ENCODE data around the gene CLCN7. TPM values are rescaled to one million over a fixed set of nuclear protein-coding genes. Genes with fewer than 3 reads are reported as not detected.

Gene CLCN7
- total RNA-seq, 1 donor = 134 TPM

DNA sequence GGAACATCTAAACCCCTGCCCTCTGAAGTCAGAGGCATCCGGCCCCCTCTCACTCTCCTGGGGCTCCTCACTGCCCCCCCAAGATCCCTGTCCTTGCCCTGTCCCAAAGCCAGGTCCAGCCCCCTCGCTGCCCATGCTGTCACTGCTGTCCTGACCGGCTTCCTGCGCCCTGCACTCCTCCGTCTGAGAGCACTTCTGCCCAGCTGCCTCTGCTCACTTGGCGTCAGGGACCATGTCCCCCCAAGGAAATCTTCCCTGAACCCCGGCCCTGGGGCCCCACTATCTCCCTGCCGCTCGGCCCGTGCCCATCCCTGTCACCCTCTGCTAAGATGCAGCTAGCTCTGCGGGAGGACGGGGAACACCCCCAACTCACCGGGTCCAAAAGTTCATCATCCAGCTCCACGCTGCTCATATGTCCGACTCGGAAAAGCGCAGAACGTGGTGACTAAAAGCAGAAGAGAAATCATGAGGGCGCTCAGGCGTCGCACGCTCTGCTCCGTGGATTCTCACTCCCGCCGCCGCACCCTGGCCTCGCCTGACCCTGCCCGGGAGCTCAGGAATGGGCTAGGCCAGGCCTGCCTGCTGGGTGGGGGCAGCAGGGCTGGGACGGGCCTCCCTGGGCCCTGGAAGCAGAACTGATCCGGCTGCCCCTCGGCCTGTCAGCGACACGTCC is 9.8 kb downstream of the CLCN7 start:
- no peak for DNase-seq (ENCODE audit: low read depth in 2 of 3, low spot score in 2 of 3)

DNA sequence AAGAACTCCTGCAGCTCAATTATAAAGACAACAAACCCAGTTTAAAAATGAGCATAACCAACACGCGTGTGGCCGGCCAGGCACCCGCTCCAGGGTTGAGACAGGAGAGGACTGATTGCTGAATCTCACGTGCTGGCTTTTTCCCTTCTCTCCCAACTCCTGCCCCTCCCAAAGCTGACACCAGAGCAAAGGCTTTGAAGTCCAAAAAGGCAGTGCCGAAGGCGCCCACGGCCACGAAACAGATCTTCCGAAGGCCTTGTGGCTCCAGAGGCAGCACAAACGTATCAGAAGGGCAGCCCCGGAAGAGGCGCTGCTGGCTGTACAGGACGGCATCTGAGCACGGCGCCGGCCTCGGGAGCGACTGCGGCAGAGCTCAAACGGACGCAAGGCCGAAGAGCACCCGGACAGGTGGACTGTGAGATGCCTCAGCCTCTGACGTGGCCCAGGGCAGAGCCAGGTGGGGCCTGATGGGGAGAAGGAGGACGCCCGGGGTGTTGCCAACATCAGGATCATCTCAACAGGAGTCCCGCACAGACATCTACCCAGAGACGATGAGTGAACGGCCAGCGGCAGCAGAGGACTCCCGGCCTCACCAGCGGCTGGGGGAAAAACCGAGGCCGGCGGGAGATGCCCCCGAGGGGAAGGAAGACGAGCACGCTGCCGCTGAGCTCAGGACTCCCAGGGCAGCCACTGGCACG is 10.5 kb downstream of the CLCN7 start:
- no peak for DNase-seq (ENCODE audit: low read depth in 2 of 3, low spot score in 2 of 3)

DNA sequence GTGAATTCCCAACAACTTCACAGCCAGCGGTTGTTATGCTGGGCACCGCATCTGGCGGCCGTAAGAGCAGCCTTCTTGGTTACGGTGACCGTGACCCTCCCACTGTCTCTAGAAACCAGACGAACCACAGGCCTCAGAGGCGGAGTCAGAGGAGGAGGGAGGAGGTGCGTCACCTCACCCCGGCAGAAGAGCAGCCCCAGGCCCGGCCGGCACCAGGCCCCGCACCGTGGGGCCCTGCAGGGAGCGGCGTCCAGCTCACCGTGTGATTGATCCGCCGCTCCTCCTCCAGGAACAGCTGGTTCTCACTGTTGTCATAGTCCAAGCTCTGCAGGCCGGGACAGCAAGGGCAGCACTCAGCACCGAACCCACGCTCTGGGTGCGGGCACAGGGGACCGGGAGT is 13.7 kb downstream of the CLCN7 start:
- no peak for DNase-seq (ENCODE audit: low read depth in 2 of 3, low spot score in 2 of 3)

DNA sequence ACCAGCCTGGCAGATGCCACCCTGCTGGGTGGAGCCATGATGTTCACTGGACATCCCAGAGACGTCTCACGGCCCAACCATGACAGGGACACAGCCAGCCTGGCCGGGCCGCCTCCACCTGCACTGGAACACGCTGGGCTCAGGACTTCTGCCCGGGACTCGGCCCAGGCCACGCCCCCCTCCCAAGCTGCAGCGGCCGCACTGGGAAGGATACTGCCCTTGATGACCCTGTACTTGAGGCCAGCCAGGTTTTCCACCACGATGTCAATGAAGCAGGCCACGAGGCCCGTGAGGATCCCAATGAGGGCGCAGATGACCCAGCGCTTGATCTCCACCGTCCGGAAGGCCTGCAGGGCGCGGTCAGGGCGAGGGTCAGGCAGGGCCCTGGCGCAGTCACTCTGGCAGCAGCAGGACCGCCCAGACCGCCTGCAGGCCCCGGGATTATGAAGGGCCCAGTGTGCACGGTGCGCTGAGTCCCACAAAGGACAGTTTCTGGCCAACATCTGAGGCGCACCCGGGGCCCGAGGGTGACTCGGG is 14.2 kb downstream of the CLCN7 start:
- no peak for DNase-seq (ENCODE audit: low read depth in 2 of 3, low spot score in 2 of 3)

DNA sequence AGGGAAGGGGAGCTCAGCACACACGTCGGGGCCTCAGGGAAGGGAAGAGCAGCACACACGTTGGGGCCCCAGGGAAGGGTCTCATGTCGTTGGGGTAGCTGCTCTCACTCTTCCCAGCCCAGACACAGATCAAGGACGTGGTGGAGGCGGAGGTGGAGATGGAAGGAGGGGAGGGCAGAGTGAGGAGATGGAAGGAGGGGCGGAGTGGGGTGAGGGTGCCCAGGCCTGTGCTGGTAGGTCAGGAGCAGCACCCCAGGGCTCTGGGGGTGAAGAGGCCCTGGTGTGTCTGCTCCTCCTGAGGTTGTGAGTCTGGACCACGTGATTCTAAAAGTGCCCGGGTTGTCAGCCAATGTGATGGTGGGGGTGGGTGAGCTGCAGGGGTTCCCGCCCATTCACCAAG is 14.9 kb downstream of the CLCN7 start:
- no peak for DNase-seq (ENCODE audit: low read depth in 2 of 3, low spot score in 2 of 3)

DNA sequence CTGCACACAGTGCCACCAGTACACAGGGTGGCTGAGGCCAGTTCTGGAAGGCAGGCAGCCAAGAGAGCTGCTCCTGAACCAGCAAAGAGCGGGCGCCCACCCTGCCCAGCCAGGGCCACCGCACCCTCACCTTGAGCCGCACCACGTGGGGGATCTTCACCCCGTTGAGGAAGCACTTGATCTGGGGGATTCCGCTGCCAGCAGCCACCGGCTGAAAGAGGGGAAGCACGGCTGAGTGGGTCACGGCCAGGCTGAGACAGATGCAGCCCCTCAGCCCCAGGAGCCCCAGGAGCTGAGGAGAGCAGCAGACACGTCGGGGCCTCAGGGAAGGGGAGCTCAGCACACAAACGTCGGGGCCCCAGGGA is 15.9 kb downstream of the CLCN7 start:
- DNase-seq (ENCODE audit: low read depth in 2 of 3, low spot score in 2 of 3) = peak in 2 of 3 donors; percentile 44 to 52

DNA sequence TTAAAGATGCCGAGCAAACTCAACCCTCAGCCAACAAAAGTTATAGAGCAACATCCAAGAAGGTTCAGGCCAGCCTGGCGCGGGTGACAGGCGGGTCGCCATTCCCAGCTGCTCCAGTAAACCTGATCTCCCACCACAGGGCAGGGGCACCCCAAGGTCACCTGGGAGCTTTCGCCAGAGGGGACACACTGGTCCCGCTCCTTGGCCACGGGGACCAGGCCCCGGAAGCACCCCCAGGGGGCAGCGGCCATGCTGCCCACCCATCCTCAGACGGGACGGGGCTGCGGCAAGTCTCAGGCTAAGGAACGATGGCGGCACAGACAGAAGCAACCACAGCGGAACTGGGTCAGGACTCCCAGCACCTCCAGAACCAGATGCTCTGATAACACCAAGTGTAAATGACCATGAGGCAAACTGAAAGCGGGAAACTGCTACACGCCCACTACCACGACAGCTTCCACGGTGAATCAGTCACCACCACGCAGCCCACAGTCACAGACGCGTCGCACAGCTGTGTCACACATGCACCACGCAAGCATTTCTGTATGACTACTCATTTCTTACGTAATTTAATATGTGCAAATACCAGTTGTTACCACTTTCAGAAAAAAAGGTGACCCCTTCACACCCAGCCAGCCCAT is 16.4 kb downstream of the CLCN7 start:
- no peak for DNase-seq (ENCODE audit: low read depth in 2 of 3, low spot score in 2 of 3)

DNA sequence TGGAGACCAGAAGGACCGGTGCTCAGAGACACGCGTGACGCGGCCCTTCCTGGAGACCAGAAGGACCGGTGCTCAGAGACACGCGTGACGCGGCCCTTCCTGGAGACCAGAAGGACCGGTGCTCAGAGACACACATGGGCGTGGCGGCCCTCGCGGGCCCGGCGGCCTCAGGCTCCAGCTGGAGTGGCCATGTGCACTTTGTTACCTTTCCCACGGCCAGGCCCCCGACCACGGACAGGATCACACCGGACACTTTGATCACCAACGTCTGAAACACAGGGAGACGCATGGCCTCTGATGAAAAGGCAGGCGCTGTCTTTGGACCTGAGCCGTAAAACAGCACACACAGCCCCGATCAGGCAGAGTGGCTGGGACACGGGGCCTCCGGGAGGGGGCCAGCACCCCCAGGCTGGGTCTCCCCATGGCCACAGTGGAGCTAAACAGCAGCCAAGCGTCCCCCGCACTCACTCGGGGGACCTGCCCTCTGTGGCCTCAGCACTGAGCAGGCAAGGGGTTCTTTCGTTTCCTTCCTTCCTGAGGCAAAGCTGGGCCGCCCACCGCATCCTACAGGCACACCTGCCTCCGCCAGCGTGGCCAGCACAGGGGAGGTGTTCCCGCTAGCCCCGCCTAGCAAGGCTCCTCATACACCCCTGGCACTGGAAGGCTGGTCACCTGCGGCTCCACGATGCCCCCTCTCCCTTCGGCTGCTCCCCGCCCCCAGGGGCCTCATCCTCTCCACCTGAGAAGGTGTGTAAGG is 17.2 kb downstream of the CLCN7 start:
- peak in 1 of 3 donors; percentile 63 for DNase-seq (ENCODE audit: low read depth in 2 of 3, low spot score in 2 of 3)

DNA sequence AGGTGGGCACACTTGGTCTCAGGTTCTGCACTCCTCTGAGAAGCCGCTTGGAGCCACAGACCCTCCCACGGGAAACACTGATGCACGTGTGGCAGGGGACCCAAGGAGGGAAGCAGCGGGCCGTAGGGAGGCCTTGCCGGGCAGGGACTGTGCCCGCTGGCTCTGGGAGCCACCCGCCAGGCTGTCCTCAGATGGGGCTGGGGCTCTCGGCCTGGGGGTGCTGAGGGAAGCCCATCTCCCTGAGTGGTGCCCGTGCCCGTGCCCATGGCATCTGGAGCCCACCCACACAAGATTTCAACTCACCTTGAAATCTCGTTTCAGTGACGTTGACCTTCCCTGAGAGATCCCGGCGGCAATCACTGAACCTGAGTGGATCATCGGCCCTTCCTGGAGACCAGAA is 17.9 kb downstream of the CLCN7 start:
- no peak for DNase-seq (ENCODE audit: low read depth in 2 of 3, low spot score in 2 of 3)

DNA sequence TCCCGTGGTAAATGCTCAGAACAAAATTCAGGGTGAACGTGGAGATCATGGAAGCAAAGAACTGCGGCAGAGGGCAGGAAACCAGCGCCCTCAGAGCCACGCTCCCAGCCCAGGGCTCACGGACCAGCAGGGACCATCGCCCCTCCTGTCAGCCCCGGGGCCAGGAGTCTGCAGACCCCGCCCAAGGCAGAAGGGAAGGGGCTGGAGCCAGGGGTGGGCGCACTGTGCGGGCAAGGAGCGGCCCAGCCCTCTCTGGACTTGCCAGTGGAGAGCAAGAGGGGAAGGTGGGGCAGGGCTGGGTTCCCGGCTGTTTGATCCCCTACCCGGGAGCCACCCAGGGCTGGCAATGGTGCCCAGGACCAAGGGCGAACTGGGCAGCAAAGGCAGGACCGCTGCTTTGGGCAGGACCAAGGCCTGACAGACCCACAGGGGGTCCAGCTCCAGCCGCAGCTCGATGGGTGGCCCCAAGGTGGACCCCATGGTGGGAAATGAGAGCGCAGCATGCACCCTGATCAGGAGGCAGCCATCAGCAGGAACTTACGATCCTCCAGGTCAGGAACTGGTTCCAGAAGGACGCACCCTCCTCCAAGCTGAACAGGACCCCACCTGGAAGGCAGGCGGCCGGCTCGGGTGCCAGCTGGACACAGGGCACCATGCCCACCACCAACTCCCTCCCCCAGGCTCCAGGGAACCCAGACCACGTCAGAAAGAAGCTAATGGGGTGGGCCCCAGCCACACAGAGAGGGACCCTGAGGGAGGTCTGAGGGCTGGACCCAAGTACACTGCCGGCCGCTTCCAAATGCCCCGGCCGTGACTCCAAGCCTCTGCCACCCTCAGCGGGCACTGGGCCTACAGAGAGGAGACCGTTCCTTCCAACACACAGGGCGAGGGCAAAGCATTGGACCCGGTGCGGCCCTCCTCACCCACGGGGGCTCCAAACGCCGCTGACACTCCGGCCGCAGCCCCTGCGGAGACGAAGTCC is 19.3 kb downstream of the CLCN7 start:
- DNase-seq (ENCODE audit: low read depth in 2 of 3, low spot score in 2 of 3) = no peak

DNA sequence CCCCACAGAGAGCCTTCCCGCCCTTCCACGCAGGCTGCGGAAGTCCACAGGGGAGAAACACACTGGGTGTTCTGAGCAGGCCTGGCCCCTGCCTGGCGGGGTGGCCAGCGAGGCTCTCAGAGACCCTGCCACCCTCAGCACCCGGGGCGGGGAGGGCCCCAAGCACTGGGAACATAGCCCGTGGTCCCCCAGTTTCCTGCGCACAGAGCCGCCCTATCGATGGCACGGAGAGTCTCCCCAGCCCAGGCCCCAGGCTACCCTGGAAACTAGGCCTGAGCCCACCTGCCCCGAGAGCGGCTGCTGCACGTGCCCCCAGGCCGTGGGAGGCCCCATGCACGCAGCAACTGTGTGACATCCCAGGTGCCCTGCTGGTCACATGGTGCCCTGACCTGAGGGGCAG is 20.3 kb downstream of the CLCN7 start:
- no peak for DNase-seq (ENCODE audit: low read depth in 2 of 3, low spot score in 2 of 3)

DNA sequence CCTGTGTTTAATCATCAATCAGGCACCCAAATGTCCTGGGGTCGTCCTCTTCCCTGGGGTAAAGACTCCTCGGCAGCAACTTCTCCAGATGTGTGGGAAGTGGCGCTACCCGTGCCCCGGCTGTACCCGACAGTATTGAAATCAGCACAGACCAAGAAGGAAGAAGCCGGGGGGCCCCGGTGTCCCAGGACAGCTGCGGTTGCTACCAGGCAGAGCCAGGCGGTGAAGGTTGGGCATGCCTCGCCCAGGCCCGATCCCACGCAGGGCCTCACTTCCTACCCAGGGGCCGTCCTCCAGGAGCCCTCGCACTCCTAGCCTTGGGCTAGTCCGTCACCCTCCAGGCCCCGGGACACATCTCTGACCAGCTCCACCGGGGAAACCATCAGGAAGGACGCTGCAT is 21.5 kb downstream of the CLCN7 start:
- no peak for DNase-seq (ENCODE audit: low read depth in 2 of 3, low spot score in 2 of 3)

DNA sequence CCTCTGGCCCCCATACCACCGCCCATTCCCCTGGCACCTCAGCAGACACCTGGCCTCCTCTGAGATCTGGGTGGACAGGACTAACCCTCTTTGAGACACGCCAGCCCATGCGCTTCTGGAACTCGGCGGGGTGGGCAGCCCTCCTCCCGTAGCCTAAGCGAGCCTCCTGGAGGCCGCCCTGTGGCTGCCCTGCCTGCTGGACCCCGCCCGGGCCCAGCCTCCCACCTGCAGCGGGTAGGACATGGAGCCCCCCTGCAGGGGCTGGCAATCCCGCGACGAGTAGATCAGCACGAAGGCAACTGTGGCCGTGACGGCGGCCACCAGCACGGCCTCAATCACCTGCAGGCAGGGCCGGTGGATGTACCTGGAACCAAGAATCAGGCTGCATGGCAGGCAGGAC is 22.3 kb downstream of the CLCN7 start:
- no peak for DNase-seq (ENCODE audit: low read depth in 2 of 3, low spot score in 2 of 3)

DNA sequence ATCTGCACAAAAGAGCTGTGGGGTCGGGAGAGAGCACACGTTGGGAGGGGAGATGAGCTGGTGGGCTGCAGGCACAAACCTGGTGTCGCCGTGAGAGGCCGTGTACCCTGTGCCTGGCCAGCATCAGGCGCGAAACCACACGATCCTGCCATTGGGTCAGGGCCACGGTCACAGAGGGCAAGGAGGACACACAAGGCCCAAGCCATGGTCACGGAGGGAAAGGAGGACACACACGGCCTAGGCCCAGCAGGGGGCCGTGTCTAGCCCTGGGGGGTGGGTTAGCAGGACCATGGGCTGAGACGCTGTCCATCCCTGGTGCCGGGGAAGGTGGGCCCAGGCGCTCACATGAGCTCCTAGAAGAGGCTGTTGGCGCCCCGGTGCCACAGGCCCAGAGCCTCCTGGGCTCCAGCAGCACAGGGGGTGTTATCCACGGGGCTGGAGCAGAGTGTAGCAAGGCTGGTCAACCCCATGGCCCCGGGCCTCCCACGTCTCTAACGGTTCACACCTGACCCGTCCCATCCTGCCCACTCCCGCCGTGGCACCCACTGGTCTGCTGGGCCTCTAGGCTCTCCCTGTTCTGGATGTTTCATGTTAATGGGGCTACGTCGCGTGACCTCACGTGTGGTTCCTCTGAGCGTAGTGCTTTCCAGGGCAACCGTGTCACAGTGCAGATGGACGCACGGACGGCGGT is 23.0 kb downstream of the CLCN7 start:
- no peak for DNase-seq (ENCODE audit: low read depth in 2 of 3, low spot score in 2 of 3)

DNA sequence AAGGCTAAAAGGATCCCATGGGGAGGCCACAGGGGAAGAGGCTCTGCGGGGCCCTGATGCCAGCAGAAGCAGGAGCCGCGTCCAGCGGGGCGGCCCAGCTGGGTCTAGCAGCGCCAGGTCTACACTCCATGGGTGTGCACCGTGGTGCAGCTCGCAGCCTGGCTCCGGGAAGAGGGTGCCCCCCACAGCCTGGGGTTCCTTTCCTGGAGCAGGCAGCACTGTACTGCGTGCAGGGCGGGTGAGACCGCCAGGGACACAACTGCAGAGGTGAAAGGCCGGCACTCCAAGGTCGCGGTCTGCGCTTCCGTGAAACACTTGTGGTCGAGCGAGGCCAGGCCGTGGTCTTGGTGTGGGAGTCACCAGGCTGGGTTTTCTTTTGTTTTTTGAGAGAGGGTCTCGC is 24.0 kb downstream of the CLCN7 start:
- no peak for DNase-seq (ENCODE audit: low read depth in 2 of 3, low spot score in 2 of 3)

DNA sequence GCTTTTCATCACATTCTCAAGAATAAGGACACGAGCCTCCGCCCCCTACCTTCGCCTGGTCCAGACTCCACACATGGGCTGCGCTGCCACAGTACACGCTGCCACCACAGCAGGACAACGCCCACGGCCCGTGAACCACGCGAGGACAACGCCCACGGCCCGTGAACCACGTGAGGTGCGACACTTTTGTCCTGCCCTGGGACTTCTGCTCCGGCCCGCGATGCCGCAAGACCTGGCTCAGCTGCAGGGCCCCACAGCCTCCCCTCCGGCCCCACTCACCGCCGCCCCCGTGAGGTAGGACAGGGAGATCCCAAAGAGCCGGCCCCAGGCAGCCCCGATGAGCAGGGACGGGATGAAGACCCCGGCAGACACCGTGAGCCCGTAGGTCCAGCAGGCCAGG is 24.6 kb downstream of the CLCN7 start:
- DNase-seq (ENCODE audit: low read depth in 2 of 3, low spot score in 2 of 3) = no peak

DNA sequence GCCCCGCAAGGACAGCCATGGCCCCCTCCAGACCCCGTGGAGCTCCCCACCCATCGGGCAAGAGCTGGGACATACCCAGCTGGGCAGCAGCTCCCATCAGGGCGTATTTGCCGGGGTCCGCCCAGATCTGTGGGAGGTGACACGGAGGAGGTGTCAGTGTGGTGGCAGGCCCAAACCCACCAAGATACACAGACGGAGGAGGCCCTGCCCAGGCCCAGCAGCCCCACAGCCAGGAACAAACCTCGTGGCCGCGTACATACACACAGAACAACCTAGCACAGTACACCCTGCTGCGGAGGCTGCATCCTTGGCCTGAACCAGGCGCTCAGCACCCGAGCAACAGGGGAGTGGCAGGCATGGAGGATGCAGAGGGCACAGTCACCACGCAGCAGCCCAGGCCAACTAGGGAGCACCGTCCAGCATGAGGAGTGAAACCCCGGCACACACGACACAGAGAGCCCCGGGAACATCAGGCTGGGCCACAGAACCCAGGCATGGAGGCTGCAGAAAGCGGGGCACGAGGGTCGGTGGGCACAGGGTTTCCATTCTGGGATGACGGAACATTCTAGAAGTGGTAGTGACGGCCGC is 25.5 kb downstream of the CLCN7 start:
- DNase-seq (ENCODE audit: low read depth in 2 of 3, low spot score in 2 of 3) = no peak

DNA sequence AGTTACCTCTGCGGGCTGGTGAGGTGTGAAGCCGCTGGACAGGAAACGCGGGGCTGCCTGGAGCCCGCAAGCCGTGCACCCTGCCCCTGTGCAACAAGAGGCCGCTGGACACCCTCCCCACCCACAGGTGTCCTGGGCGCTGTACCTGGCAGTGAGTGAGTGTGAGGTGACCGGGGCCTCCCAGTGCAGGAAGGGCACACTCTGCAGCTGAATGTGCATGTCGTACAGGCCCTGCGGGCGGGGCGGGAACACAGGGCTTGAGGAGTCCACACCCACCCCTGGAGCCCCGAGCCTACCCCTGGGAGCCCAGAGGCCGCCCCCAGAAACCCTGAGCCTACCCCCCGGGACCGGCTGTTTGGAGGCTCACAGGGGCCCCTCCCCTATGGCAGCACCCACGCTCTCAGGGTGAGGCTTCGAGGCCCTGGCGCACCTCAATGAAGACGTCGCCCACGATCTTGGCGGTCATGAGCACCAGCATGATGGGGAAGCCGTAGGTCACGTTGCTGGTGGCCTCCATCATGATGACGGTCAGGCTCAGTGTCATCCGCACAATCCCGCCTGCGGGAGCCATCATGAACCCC is 26.2 kb downstream of the CLCN7 start:
- no peak for DNase-seq (ENCODE audit: low read depth in 2 of 3, low spot score in 2 of 3)

DNA sequence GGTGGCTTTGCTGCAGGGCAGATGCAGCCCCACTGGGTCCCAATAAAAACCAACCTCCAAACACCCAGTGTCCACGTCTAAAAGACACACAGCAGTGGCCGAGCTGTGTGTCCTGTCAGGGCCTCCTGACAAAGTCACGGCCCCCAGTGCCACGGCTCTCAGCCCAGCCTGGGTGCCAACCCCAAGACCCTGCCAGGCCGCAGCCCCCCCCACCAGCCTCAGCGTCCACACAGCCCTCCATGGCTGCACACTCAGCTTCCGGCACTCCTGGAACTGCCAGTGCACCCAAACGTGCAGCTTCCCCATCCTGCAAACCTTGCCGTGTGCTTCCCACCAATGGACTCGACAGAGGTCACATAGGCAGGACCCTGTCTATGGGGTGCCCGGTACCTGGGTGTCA is 26.9 kb downstream of the CLCN7 start:
- DNase-seq (ENCODE audit: low read depth in 2 of 3, low spot score in 2 of 3) = no peak
